SH-SY5Y (cell line): ENCODE data around the gene WDR81.

Experiments
- GATA2 ChIP-seq: IDR thresholded peaks from 2 replicates; pipeline ENCODE4 v1.6.1; 2011; ENCODE audit warnings: mild to moderate bottlenecking, low read depth, low read length
- GATA3 ChIP-seq: IDR thresholded peaks from 2 replicates; pipeline ENCODE4 v1.6.1; 2011; ENCODE audit warnings: low read depth, mild to moderate bottlenecking, low read length, moderate library complexity

GRCh38 chr17:1736348-1737281 is 12.1 kb downstream of the WDR81 start:
- TF ChIP-seq GATA2 (no peak), GATA3 (no peak)
